ENCODE measurements around the gene KLHL13.
"Not testable (repeated sequence)": the region's sequence is repeated elsewhere in the genome, so short reads cannot be mapped to it uniquely, and the experiment has no call there.

Gene KLHL13

GRCh38 chrX:117989512-117989911, 127.1 kb downstream of the KLHL13 start:
- DNase-seq: no peak

- no peak for DNase-seq
Measured at GRCh38 chrX:117987373-117987772, 129.2 kb downstream of the KLHL13 start.

GRCh38 chrX:117985241-117985640, 131.4 kb downstream of the KLHL13 start:
- no peak for DNase-seq

- DNase-seq: no peak
Measured at GRCh38 chrX:117982694-117983392, 133.8 kb downstream of the KLHL13 start.

- no peak for DNase-seq
Measured at GRCh38 chrX:117978402-117978801, 138.2 kb downstream of the KLHL13 start.

- DNase-seq: no peak
Measured at GRCh38 chrX:117977526-117977925, 139.1 kb downstream of the KLHL13 start.

GRCh38 chrX:117973110-117973807, 143.4 kb downstream of the KLHL13 start:
- DNase-seq: no peak

- no peak for DNase-seq
Measured at GRCh38 chrX:117972711-117973109, 143.9 kb downstream of the KLHL13 start.

- DNase-seq: no peak
Measured at GRCh38 chrX:117969782-117970181, 146.8 kb downstream of the KLHL13 start.

- DNase-seq: no peak
Measured at GRCh38 chrX:117969328-117969727, 147.3 kb downstream of the KLHL13 start.

- DNase-seq: no peak
Measured at GRCh38 chrX:117959045-117959444, 157.6 kb downstream of the KLHL13 start.

GRCh38 chrX:117957128-117957527, 159.5 kb downstream of the KLHL13 start:
- no peak for DNase-seq

- DNase-seq: not testable (repeated sequence)
Measured at GRCh38 chrX:117939296-117939695, 177.3 kb downstream of the KLHL13 start.

- DNase-seq: no peak
Measured at GRCh38 chrX:117936118-117936517, 180.5 kb downstream of the KLHL13 start.

- not testable (repeated sequence) for DNase-seq
Measured at GRCh38 chrX:117930116-117930515, 186.5 kb downstream of the KLHL13 start.

- no peak for DNase-seq
Measured at GRCh38 chrX:117919755-117920154, 196.9 kb downstream of the KLHL13 start.

GRCh38 chrX:117910216-117910615, 206.4 kb downstream of the KLHL13 start:
- no peak for DNase-seq

GRCh38 chrX:117898226-117898625, 218.4 kb downstream of the KLHL13 start:
- no peak for DNase-seq

GRCh38 chrX:117895418-117895817, 221.2 kb downstream of the KLHL13 start:
- no peak for DNase-seq

GRCh38 chrX:117892469-117892868, 224.1 kb downstream of the KLHL13 start:
- no peak for DNase-seq

GRCh38 chrX:117871796-117872195, 244.8 kb downstream of the KLHL13 start:
- DNase-seq: no peak

- DNase-seq: no peak
Measured at GRCh38 chrX:117860517-117860916, 256.1 kb downstream of the KLHL13 start.

- DNase-seq: no peak
Measured at GRCh38 chrX:117854806-117855205, 261.8 kb downstream of the KLHL13 start.

- no peak for DNase-seq
Measured at GRCh38 chrX:117851025-117851424, 265.6 kb downstream of the KLHL13 start.
